Limb (tissue), 2 donors: ENCODE measurements around the gene PLA2G4B.
A peak's percentile ranks its signal among the peaks of the same experiment; 100 is the strongest.

Experiments
- DNase-seq, 2 donors: peaks; one replicate each; pipeline ENCODE4 v3.0.0-alpha.2; 2016; ENCODE audit errors: extremely low spot score in 2 of 2

Gene PLA2G4B

DNA sequence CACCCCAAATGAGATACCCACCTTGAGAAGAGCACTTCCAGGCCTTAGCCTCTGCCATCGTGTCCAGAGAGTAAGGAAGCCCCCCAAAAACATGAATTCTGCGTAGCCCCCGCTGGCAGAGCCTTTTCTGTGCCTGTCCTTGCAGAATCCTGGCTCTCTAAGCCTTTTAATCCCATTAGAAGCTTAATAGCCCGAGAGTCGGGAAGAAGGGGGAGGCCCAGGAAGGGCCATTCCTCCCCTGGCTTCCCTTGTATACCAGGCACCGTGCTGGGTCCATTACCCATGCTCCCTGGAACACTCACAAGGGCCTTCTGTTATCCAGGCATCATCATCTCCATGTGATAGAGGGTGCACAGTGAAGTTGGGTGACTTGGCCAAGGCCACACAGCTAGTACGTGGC lies 48.1 kb downstream of the PLA2G4B start:
- no peak for DNase-seq

DNA sequence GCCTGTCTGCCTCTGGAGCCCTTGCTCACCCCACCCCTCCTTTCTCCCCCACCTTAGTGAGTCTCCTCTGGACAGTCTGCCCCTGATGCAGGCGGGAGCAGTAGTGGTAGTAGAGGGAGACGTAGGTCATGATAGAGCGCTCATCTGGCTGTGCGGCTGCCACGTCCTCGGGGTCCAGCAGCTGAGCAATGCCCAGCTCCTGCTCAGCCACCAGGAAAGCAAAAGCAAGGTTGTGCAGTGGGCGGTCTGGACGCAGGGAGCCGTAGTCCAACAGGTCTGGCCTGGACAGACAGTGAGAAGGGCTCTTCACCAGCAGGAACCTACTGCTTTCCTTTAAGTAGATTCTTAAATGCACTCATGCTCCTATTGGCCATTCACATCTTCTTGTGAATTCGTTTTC lies 48.5 kb downstream of the PLA2G4B start:
- DNase-seq = no peak

DNA sequence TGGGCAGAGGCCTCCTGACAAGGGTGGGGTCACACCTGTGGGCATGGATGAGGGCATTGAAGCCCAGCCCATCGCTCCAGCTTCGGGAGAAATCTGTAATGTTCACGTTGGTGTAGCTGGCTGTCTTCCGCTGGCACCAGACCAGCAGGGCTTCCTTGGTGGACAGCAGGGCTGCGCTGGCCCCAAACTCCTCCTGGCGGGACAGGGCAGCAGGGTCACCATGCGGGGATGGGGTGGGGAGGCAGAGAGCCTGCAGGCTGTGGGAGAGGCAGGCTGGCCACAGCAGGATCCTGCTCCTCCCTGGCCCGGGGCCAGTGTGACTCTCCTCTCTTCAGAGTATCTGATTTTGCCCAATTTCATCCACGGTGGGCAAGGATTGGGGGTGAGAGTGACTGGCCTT lies 49.2 kb downstream of the PLA2G4B start:
- DNase-seq = no peak

DNA sequence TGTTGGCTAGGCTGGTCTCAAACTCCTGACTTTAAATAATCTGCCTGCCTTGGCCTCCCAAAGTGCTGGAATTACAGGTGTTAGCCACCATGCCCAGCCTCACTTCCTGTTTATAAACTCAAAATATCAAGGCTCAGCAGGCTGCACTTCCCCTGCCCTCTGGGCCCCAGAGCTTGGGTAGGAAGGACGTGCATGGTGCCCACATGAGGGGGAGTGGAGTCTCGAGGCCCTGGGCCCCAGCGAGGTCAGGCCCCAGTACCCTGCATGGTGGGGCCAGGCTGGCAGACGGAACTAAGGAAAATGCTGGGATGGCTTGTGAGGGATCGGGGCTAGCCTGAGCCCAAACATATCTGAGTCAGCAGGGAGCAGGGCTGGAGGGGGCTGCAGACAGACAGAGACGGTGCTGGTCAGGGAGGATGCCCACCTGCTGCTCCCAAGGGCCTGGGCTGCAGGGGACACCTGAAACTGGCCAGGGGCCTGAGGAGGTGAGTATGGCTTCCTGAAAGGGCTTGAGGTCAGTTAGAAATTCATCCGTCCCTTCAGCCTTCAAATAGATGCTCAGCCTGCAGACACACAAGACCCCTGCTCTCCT lies 50.1 kb downstream of the PLA2G4B start:
- DNase-seq = no peak

DNA sequence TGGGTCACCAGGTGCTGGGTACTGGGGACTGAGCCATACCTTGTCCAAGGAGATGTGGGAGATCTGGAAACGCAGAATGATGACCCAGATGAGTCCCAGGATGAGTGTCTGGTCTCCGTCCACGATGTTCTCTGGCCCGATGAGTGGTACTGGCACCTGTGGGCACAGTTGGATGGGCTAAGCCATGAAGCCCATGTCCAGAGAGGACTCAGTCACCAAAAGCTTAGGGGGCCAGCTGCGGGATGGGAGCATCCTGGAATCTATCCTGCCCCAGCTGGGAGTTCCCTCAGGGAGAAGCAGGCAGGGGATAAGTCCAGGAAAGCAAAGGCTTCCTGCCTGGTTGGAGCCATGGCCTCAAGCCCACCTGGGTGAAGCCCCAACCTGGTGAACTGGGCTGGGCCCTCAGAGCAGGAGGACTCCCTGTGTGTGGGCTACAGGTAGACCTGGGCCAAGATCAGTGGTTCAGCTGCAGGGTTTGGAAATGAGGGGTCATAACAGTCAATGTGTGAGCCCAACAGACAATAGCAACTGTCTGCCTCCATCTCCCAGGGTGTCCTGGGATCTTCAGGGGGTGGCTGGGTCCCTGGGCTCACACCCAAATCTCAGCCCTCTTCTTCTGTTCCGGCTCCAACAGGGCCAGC lies 51.5 kb downstream of the PLA2G4B start:
- DNase-seq = no peak

DNA sequence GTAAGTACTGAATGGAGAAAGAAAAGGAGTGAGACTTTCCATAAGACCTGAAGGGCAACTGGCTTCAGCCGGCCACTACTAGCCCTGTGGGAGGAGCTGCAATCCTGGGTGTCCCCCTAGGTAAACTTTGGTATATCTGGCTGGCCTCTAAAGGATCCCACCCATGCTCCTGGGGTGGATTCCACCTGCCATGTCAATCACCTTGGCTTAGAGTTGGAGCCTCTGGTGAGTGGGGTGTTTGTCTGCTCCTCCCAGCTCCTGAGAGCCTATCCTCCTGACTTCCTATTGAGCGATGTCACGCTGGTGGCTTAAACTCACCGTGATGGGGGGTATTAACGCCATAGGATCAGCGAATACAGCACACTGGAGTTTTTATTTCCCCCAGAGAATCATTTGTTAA lies 52.6 kb downstream of the PLA2G4B start:
- no peak for DNase-seq

DNA sequence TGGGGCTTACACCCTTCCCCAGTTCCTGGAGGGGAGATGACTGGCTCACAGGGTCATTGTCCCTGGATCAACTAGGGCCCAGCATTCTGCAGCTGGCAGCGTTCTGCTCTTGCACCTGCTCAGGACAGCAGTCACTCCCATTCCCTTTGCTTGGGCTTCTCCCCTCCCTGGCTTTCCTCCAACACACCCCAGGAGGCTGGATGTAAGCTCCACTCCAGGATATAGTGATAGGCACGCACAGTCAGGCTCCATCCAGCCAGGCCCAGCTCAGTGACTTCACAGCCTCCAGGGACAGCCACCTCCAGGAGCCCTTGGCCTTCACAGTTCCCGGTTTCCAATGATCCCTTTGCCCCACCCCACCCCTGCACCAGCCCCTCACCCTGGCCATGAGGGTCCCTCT lies 53.3 kb downstream of the PLA2G4B start:
- DNase-seq = no peak

DNA sequence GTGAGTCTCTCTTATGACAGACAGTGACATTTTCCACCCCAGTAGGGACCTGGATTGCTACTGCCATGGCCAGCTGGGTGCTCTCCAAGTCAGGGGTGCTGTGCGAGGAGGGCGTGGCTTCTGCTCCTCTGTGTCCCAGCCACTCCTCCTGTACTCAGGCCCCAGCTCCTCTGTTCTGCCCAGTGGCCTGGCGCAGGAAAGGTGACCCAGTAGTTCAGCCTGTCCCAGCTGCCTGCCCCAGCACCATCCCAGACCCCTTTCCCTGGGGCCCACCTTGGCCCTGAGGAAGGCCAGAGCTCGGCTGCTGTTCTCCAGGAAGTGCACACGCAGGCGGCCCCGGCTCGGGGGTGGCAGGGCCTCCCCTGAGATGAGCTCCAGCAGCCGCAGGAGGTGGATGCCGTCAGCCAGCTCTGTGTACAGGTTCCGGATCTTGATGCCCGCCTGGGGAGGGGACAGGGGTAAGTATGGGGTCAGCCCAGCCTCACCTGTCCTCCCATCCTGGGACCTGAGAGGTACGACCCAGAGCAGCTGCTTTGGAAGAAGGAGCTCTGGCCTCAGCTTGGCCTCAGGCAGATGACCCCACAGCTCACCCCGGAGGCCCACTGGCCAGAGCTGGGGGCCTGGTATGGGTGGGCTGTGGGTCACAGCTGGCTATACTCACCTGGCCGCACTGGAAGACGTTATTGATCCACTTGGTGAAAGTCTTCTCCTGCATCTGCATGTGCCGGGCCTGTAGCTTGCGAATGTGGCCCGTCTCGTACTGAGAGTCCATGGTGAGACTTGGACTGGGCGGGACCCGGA lies 54.2 kb downstream of the PLA2G4B start:
- no peak for DNase-seq

DNA sequence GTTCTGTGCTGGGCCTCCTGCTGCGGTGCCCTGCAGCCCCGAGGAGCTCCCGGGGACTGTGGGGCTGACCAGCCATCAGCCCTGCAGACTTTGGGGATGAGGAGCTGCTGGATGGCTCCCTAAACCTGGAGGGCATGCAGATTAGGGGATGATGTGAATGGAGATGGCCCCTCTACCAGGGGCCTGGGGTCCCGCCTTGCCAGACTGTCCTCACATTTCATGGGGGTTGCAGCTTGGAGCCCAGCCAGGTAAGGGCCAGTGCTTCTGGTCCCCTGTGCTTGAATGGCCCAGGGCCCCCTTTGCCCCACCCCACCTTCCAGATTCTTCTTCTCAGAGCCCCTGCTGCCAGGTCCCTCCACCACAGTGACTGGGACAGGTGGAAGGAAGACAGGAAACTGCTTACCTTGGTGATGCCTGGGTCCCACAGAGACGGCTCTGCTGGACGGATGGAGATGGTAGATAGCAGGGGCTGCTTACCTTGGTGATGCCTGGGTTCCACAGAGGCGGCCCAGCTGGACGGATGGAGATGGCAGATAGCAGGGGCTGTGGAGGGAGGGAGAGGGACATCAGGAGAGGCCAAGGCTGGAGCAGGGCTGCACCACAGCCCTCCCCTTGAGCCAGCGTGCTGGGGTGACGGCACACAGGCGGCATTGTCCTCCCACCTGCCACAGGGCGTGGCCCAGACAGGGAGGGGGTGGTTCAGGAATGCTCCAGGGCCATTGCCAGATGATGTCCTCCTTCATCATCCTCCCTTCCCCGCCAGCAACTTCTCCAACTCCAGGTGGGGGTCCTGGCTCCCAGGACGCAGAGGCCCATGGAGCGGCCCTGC lies 55.0 kb downstream of the PLA2G4B start, which contains the start of gene SPTBN5:
Gene SPTBN5, minus strand, starts transcription at position 632 of the 829 bp plus-strand sequence. Its CDS starts 556 bp downstream, at position 76.
- DNase-seq = no peak

DNA sequence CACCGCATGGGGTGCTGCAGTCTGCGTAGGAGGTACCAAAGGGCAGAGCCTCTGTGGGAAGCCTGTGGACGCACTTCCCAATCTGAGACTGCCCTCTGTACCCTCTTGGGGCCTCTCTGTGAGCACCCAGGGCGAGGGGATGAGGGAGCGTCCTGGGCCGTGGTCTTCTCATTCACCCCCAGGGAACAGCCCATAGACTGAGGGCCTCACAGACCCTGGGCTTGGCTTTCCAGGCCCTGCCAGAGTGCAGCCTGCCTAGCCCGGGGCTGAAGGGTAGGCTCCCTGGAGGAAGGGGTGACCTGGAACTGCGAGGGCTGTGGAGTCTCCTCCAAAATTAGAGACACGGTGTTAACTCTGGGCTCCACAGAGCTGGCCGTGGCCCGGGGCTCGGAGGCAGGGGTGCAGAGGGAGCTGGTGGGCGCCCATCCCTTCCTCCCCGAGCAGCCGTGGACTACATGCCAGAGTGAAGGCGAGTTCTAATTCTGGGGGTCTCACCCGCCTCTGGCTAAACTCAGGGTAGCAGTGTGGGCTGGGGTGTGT lies 55.7 kb downstream of the PLA2G4B start:
- no peak for DNase-seq

DNA sequence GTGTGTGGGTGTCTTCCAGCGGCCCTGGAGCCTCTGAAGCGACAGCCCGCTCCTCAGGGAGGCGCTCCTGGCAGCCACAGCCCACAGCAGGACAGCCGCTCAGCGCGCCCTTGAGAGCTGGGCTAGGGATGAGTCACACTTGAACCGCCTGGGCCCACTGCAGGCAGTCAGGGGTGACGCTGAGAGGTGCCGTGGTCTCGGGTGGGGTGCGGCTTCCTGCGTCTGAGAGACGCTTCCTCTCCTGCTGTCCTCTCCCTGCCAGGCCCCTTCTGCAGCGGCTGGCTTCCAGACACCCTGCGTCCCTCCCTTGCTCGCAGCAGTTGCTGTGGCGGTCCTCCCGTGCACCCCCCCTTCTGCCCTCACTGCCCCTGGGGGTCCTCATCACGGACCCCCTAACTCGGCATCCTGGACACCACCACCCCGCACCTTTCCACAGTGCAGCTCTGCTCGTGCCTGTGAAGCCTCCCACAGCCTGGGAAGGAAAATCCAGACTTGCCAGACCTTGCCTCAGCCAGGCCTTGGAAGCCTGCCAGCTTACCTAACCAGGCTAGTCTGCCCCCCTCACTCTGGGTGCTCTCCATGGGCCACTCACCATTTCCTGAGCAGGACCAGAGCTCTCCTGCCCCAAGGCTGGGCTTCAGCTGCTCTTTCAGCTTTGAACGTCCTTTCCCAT lies 56.3 kb downstream of the PLA2G4B start:
- peak in 1 of 2 donors; percentile 50 for DNase-seq

DNA sequence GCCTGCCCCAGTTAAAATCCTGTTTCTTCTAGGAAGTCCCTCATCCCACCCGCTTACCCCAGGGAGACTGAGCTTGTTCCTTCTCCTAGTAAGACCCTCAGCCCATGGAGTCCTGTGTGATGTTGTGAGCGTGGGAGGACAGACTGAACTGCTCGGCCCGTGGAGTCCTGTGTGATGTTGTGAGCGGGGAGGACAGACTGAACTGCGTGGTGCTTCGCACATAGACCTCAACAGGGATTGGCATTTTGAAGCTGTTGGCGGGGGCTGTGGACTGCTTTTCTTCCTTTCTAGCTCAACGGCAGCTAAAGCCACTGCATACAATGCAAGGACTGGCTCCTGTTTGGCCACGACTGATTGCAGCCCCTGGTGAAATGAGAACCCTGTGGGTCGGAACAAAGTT lies 56.8 kb downstream of the PLA2G4B start:
- no peak for DNase-seq

DNA sequence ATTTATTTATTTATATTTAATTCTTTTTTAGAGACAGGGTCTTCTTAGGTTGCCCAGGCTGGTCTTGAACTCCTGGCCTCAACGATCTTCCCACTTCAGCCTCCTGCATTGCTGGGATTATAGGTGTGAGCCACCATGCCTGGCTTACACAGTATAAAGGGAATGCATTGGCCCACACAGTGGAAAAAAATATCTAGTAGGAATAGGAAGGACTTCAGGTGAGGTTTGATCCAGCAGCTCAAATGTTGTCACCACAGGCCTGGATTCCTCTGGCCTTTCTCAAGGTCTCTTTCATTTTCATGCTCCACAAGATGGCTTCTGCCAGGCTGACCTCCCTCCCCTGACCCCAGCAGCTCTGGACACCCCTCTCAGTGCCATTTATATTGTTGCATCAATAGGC lies 57.3 kb downstream of the PLA2G4B start:
- DNase-seq = no peak

DNA sequence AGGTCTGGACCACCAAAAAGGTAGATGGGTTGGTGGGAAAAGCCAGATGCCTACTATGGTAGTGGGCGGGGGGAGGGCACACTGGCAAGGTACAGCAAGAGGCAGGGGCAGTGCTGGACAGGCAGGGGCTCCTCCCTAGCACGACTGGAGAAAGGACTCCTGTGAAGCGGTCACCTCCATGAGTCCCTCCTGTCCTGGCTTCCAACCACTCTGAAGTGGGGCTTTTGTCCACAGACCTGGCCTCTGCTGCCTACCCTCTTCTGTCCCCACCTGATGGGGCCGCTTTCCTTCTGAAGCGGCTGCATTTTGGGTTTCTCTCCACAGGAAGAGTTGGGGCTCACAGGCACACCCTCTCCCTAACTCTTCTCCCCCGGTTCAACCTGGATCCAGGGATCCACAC lies 57.9 kb downstream of the PLA2G4B start:
- no peak for DNase-seq

DNA sequence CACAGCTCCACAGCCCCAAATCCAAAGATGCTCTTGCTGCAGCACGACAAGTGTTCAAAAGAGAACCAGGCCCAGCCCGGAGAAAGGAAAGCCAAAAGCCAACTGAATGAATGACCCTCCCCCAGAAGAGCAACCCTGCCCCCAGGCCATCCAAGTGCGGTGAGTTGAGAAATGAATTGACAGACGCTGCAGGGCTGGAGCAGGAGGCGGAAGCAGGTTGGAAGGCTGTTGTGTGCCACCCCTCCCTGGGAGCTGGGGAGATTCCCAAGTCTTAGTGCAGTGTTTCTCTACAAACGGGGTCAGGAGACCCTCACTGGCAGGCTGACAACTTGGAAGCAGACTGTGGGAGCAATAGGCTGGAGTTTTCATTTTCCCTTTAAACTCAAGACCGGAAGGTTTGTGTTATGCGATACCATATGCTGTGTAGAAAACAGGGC lies 58.7 kb downstream of the PLA2G4B start:
- no peak for DNase-seq
